ENCODE results near the gene KCNQ1.

The KCNQ1 gene

GRCh38 chr11:2804189-2804588, 359.4 kb downstream of the KCNQ1 start:
- H3K9ac ChIP-seq (ENCODE audit: low read depth, low read length), result no peak overlapping the region
- H3K9me3 ChIP-seq (ENCODE audit: control insufficient read depth, insufficient read depth, low read length), result no peaks in the 10 kb centered on the region; the same call in 1 of the 2 replicates
- H3K27ac ChIP-seq (ENCODE audit: low read depth, low read length), result no peak overlapping the region
- H3K4me1 ChIP-seq (ENCODE audit: control insufficient read depth, insufficient read depth, low read length), result peaks cover 11% of the 10 kb centered on the region; the same call in 1 of the 2 replicates
- H3K27me3 ChIP-seq (ENCODE audit: control insufficient read depth, insufficient read depth, low read length), result peaks cover 46% of the 10 kb centered on the region
- H3K36me3 ChIP-seq (ENCODE audit: control insufficient read depth, insufficient read depth, low read length), result no peaks in the 10 kb centered on the region
- H3K4me3 ChIP-seq (ENCODE audit: low read depth, low read length), result no peak overlapping the region

- Histone ChIP-seq H3K9ac (ENCODE audit: low read depth, low read length) (no peak overlapping the region), H3K36me3 (ENCODE audit: control insufficient read depth, insufficient read depth, low read length) (no peaks in the 10 kb centered on the region), H3K27me3 (ENCODE audit: control insufficient read depth, insufficient read depth, low read length) (peaks cover 50% of the 10 kb centered on the region), H3K4me1 (ENCODE audit: control insufficient read depth, insufficient read depth, low read length) (peaks cover 11% of the 10 kb centered on the region; the same call in 1 of the 2 replicates), H3K4me3 (ENCODE audit: low read depth, low read length) (no peak overlapping the region), H3K27ac (ENCODE audit: low read depth, low read length) (no peak overlapping the region), H3K9me3 (ENCODE audit: control insufficient read depth, insufficient read depth, low read length) (no peaks in the 10 kb centered on the region)
Observed at GRCh38 chr11:2804701-2805387, 360.0 kb downstream of the KCNQ1 start.

- Histone ChIP-seq H3K9ac (ENCODE audit: low read depth, low read length) (no peak overlapping the region), H3K27me3 (ENCODE audit: control insufficient read depth, insufficient read depth, low read length) (peaks cover 56% of the 10 kb centered on the region), H3K4me1 (ENCODE audit: control insufficient read depth, insufficient read depth, low read length) (peaks cover 11% of the 10 kb centered on the region; the same call in 1 of the 2 replicates), H3K27ac (ENCODE audit: low read depth, low read length) (no peak overlapping the region), H3K36me3 (ENCODE audit: control insufficient read depth, insufficient read depth, low read length) (no peaks in the 10 kb centered on the region), H3K9me3 (ENCODE audit: control insufficient read depth, insufficient read depth, low read length) (no peaks in the 10 kb centered on the region), H3K4me3 (ENCODE audit: low read depth, low read length) (no peak overlapping the region)
Observed at GRCh38 chr11:2805388-2806056, 360.7 kb downstream of the KCNQ1 start.

- Histone ChIP-seq H3K9me3 (ENCODE audit: control insufficient read depth, insufficient read depth, low read length) (no peaks in the 10 kb centered on the region), H3K36me3 (ENCODE audit: control insufficient read depth, insufficient read depth, low read length) (no peaks in the 10 kb centered on the region), H3K4me3 (ENCODE audit: low read depth, low read length) (no peak overlapping the region), H3K4me1 (ENCODE audit: control insufficient read depth, insufficient read depth, low read length) (peaks cover 11% of the 10 kb centered on the region; the same call in 1 of the 2 replicates), H3K27ac (ENCODE audit: low read depth, low read length) (no peak overlapping the region), H3K27me3 (ENCODE audit: control insufficient read depth, insufficient read depth, low read length) (peaks cover 60% of the 10 kb centered on the region), H3K9ac (ENCODE audit: low read depth, low read length) (no peak overlapping the region)
Observed at GRCh38 chr11:2806351-2807024, 361.7 kb downstream of the KCNQ1 start.

GRCh38 chr11:2807025-2807681, 362.3 kb downstream of the KCNQ1 start:
- H3K9me3 ChIP-seq (ENCODE audit: control insufficient read depth, insufficient read depth, low read length), result no peaks in the 10 kb centered on the region
- peaks cover 60% of the 10 kb centered on the region for H3K27me3 ChIP-seq (ENCODE audit: control insufficient read depth, insufficient read depth, low read length)
- no peak overlapping the region for H3K4me3 ChIP-seq (ENCODE audit: low read depth, low read length)
- no peak overlapping the region for H3K27ac ChIP-seq (ENCODE audit: low read depth, low read length)
- peaks cover 11% of the 10 kb centered on the region for H3K4me1 ChIP-seq (ENCODE audit: control insufficient read depth, insufficient read depth, low read length)
- no peaks in the 10 kb centered on the region for H3K36me3 ChIP-seq (ENCODE audit: control insufficient read depth, insufficient read depth, low read length)
- H3K9ac ChIP-seq (ENCODE audit: low read depth, low read length), result no peak overlapping the region

DNA sequence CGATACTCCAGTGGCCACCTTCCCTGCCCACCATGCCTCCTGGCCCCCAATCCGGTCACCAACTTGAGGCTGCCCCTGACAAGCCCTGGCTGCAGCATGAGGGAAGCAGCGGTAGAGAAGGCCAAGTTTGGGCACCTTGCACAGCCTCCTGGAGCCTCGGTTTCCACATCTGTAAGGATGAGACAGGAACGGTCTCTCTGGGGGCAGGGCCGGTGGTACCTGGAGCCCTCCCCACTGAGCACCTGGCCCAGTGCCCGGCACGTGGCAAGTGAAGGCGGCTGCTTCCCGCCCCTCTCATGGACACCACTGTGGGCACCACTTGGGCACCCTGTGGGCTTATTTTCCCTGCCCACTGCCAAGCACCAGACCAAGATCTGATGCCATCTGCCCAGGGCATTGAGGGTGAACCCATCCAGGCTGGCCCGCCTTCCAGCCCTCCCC, 363.0 kb downstream of the KCNQ1 start:
- Histone ChIP-seq H3K27ac (ENCODE audit: low read depth, low read length) (no peak overlapping the region), H3K4me3 (ENCODE audit: low read depth, low read length) (no peak overlapping the region), H3K4me1 (ENCODE audit: control insufficient read depth, insufficient read depth, low read length) (peaks cover 11% of the 10 kb centered on the region)

DNA sequence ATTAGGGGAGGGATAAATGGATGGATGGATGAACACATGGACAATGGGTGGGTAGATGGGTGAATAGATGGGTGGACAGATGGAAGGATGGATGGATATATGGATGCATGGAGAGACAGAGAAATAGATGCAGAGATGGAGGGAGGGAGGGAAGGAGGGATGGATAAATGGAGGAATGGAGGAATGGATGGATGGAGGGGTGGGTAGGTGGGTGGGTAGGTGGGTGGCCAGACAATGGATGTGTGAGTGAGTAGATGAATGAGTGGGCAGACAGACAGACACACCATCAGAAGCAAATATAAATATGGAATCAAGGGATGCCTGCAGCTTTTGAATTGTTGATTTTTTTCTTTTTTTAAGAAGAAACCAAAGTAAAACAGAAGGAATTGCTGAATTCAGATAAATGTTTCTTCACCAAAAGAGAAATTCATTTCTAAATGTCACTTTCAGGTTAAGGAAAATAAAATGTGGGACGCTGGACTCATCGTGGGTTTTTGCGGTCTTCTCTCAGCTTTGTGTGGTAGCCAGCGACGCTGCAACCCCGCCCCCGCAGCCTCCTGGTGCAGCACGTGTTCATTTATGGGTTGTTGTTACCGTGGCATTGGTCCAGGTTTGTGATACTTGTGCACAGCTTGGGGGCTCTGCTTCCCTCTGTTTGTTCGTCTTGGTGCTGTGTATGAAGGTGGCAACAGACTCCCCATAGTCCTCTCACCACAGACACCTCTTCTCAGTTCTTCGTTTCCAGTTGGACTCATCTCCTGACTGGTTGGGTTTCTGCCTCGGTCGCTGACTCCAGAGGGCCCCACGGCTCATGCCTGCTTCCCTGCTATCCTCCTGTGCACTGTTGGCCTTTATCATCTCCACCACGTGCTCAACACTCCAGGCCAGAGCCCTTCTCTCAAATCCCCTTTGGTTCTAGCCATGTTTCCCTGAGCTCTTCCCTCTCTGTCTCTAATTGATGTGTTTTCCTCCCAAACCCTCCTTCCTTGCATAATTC, 364.3 kb downstream of the KCNQ1 start:
- Histone ChIP-seq H3K27ac (ENCODE audit: low read depth, low read length) (no peak overlapping the region), H3K9ac (ENCODE audit: low read depth, low read length) (no peak overlapping the region), H3K36me3 (ENCODE audit: control insufficient read depth, insufficient read depth, low read length) (no peaks in the 10 kb centered on the region), H3K9me3 (ENCODE audit: control insufficient read depth, insufficient read depth, low read length) (no peaks in the 10 kb centered on the region), H3K4me1 (ENCODE audit: control insufficient read depth, insufficient read depth, low read length) (peaks cover 11% of the 10 kb centered on the region), H3K4me3 (ENCODE audit: low read depth, low read length) (no peak overlapping the region), H3K27me3 (ENCODE audit: control insufficient read depth, insufficient read depth, low read length) (peaks cover 58% of the 10 kb centered on the region)

More for the DNA sequence above, 363.0 kb downstream of the KCNQ1 start:
- no peaks in the 10 kb centered on the region for H3K36me3 ChIP-seq (ENCODE audit: control insufficient read depth, insufficient read depth, low read length)
- no peak overlapping the region for H3K9ac ChIP-seq (ENCODE audit: low read depth, low read length)
- H3K27me3 ChIP-seq (ENCODE audit: control insufficient read depth, insufficient read depth, low read length), result peaks cover 58% of the 10 kb centered on the region
- no peaks in the 10 kb centered on the region for H3K9me3 ChIP-seq (ENCODE audit: control insufficient read depth, insufficient read depth, low read length)

GRCh38 chr11:2809854-2810253, 365.0 kb downstream of the KCNQ1 start:
- no peak overlapping the region for H3K9ac ChIP-seq (ENCODE audit: low read depth, low read length)
- H3K36me3 ChIP-seq (ENCODE audit: control insufficient read depth, insufficient read depth, low read length), result no peaks in the 10 kb centered on the region
- peaks cover 10% of the 10 kb centered on the region for H3K4me1 ChIP-seq (ENCODE audit: control insufficient read depth, insufficient read depth, low read length)
- H3K27ac ChIP-seq (ENCODE audit: low read depth, low read length), result no peak overlapping the region
- H3K4me3 ChIP-seq (ENCODE audit: low read depth, low read length), result no peak overlapping the region
- peaks cover 58% of the 10 kb centered on the region for H3K27me3 ChIP-seq (ENCODE audit: control insufficient read depth, insufficient read depth, low read length)
- H3K9me3 ChIP-seq (ENCODE audit: control insufficient read depth, insufficient read depth, low read length), result no peaks in the 10 kb centered on the region

- no peak overlapping the region for H3K27ac ChIP-seq (ENCODE audit: low read depth, low read length)
- H3K36me3 ChIP-seq (ENCODE audit: control insufficient read depth, insufficient read depth, low read length), result no peaks in the 10 kb centered on the region
- peaks cover 3% of the 10 kb centered on the region for H3K4me1 ChIP-seq (ENCODE audit: control insufficient read depth, insufficient read depth, low read length)
- no peak overlapping the region for H3K9ac ChIP-seq (ENCODE audit: low read depth, low read length)
- no peak overlapping the region for H3K4me3 ChIP-seq (ENCODE audit: low read depth, low read length)
- H3K9me3 ChIP-seq (ENCODE audit: control insufficient read depth, insufficient read depth, low read length), result no peaks in the 10 kb centered on the region
- H3K27me3 ChIP-seq (ENCODE audit: control insufficient read depth, insufficient read depth, low read length), result peaks cover 56% of the 10 kb centered on the region
Observed at GRCh38 chr11:2810411-2811205, 365.8 kb downstream of the KCNQ1 start.
